CD4-positive, alpha-beta T cell treated with Interleukin-6 at 100 ng/mL for 8 hours (primary cell): Measurements from ENCODE around the gene VASN.
A peak's percentile ranks its signal among the peaks of the same experiment; 100 is the strongest.
"Not testable (repeated sequence)": the region's sequence is repeated elsewhere in the genome, so short reads cannot be mapped to it uniquely, and the experiment has no call there.

Experiments
- DNase-seq: peaks from one replicate; pipeline ENCODE4 v3.0.0-alpha.2; 2020; ENCODE audit warnings: mixed read lengths, low spot score

VASN gene

GRCh38 chr16:4385066-4385788 lies 13.6 kb downstream of the VASN start:
- no peak for DNase-seq

DNA sequence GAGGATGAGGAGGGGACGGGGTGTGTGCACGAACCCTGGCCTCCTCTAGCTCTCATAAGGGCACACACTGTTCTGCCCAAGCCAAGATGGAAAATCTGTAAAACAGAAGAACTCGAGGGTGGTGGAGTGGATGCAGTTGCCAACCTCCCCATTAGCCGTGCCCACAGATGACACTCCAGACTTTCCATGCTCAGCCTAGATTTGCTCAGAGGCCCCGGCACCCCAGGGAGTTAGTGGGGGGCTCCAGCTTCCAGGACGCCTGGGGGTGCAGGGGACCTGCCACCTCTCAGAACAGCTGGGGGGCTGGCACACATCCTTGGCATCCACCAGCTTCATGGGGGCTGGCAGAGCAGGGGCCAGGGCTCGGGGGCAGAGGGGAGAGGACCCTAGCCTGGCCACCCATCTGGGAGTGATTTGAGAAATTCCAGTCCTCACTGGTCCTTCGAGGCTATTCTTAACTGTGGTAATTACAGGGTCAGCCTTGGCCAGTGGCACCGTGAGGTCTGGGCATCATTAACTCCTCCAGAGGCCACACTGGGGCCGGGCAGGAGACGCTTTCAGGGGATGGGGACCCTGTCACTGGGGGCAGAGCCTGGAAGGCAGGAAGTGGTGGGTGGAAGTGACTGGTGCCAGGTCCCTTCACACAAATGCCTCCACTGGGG lies 14.3 kb downstream of the VASN start:
- DNase-seq: no peak

DNA sequence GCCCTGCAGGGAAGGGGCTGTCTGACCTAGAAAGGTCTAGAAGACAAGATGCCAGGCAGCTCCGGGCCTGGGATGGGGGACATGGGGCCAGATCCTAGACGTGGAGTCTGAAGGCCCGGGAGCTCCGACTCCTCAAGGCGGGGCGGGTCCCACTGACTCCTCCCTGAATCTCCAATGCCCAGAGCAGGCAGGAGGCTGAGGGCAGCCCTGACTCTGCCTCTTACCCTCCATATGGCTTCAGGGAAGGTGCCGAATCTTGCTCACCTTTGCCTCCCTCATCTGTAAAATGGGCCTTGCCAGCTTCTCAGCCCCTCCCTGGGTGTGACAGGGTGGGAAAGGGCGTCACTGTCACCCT lies 14.8 kb downstream of the VASN start:
- DNase-seq: no peak

- no peak for DNase-seq
These were observed 15.4 kb downstream of the VASN start for GRCh38 chr16:4386951-4387565.

GRCh38 chr16:4387781-4388180 lies 16.1 kb downstream of the VASN start:
- no peak for DNase-seq

- no peak for DNase-seq
These were observed 16.8 kb downstream of the VASN start for GRCh38 chr16:4388271-4389021.

DNA sequence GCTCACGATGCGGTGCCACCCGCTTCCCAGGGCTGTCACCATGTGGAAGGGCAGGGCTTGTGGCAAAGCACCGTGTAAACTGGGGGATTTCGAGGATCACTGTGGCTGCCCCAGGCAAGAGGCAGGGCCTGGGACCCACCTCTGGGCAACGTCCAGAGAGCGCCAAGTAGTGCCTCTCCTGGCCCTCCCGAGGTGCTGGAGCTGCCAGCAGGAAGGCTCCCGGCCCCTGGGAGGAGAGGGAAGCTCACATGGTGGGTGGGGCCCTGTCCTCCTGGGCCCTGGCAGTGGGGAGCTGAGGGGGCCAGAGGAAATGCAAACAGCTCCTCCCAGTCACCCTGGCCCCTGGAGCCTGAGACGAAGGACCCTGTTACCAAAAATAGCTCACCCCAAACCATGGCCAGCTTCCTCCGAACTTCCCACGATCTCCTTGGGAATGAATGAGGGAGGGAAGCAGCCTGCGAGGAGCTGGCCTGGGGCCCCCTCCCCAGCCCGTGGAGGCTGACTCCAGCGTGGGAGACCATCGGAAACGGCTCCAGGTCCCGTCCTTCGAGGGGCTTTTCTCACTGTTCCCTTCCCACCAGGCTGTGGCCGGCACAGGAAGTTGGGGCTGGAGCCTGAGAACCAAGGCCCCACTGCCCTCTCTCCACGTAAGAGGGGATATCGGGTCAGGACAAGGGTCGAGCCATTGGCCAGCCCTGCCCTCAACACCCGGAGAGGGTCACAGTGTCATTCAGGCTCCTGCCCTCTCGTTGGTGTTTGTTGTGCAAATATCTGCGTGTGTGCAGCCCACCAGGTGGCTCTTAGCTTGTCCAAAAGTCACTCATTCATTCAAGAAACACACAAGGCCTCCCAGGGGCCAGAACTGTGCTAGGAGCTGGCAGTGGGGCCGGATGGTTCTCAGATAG lies 17.7 kb downstream of the VASN start:
- no peak for DNase-seq

GRCh38 chr16:4390266-4391260 lies 18.9 kb downstream of the VASN start:
- DNase-seq: no peak

GRCh38 chr16:4391631-4392381 lies 20.2 kb downstream of the VASN start:
- no peak for DNase-seq

DNA sequence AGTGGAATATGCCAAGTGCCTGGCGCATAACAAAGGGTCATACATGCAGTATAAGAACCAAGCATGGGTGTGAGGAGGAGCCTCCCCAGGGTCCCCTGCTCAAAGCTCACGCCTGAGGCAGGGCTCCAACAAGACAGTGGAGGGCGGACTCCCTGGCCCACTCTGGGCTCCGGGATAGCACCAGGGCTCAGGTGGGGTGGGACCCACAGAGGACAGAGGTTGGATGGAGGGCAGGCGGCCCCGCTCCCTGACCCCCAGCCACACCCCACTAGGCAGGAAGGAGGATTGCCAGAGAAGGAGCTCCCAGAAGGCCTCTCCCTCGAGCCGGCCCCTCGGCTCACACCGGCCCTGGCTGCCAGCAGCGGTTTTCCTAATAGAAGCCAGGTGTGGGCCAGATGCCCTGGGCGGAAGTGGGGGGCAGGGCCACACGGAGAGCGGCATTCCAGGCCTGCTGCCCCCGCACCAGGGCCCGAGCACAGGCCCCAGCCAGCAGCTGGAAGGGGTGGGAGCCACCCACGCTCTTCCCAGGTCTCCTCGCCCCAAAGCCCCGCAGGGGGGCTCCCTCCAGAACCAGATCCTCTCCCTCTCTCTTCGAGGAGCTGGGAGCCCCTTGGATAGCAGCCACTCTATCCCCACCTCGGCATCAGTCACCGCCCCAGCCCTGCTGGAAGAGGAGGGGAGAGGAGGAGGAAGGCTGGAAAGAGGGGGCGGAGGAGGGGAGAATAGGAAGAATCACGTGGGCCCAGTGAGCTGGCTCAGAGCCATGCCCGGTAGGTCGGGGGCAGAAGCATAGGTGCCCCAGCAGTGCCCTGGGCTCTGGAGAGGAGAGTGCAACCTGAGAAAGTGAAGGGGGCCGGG lies 21.0 kb downstream of the VASN start:
- no peak for DNase-seq

DNA sequence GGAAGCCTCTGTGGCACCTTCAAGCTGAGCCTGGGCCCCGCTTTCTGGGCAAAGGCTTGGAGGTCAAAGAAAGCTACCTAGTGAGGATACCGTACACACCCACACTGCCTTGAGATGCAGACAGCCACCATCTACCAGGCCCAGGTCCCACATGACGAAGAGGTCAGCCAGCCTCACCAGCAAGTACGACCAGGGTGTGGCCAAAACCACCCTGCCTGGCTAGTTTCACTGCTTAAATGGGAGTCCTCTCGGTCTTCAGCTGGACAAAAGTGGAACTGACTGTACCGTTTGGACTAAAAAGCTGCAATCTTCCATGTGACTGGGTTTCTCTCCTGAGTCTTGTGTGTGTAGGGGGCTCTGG lies 21.6 kb downstream of the VASN start:
- DNase-seq: no peak

DNA sequence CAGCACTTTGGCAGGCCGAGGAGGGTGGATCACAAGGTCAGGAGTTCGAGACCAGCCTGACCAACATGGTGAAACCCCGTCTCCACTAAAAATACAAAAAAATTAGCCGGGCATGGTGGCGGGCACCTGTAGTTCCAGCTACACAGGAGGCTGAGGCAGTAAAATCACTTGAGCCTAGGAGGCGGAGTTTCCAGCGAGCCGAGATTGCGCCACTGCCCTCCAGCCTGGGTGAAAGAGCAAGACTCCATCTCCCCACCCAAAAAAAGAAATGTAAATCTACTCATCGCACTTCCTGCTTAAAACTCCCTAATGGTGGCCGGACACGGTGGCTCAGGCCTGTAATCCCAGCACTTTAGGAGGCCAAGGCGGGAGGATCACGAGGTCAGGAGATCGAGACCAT lies 22.2 kb downstream of the VASN start:
- DNase-seq: not testable (repeated sequence)

DNA sequence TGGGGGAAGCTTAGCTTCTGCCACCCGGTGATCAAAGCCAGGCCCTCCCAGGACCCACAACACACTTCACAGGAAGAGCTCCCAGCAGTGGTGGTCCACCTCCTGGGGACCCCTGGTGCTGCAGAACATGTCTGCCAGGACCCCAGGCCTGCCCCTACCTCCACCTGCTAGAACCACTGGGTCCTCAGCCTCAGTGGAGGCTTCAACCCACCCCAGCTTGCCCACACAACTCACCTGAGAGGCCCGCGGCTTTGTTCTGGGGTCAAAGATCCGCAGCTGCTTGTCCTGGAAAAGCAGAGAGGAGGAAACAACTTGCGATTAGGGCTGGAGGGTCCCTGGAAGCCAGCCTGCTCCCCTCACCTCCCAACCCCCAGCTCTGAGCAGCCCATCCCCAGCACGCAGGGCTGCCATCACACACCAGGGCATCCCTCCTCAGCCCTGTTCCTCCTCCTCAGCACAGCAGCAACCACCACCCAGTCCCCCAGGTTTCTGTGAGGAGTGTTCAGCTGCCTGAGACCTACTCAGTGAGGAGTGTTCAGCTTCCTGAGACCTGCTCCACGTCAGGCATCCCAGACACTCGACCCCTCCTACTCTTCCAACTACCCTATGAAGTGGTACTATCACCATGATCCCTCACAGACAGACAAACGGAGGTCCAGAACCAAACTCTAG lies 23.5 kb downstream of the VASN start:
- no peak for DNase-seq

GRCh38 chr16:4399001-4399730 lies 27.5 kb downstream of the VASN start:
- DNase-seq: no peak

- DNase-seq: no peak
These were observed 29.4 kb downstream of the VASN start for GRCh38 chr16:4401094-4401501.

DNA sequence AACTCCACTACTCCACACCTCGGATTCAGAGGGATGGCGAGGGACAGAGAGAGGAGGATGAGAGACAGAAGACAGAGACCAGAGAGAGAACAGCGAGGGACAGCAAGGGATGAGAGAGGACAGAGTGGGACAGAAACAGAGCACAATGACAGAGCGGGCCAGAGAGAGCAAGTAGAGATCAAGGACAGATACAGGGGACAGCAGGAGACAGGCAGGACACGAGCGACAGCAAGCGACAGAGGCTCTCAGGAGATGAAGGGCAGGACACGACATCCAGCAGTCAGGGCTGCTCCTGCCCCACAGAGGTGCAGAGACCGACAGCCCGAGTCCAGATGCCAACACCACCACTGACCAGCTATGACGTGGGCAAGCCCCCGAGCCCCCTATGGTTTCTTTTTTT lies 29.9 kb downstream of the VASN start:
- no peak for DNase-seq

GRCh38 chr16:4402439-4403132 lies 30.9 kb downstream of the VASN start:
- DNase-seq: peak; percentile 55
